ENCODE results near the gene MAP2K5.

GRCh38 chr15:67776600-67776999 is 234.1 kb downstream of the MAP2K5 start:
- no peak for TF ChIP-seq POLR2A (IDR thresholded peaks at IDR 0.05; ENCODE audit: low read length)
- no peak for TF ChIP-seq TP53 (CRISPR knock-in tag; IDR thresholded peaks at IDR 0.05)
- TF ChIP-seq CTCF (IDR thresholded peaks at IDR 0.05) = no peak
- TF ChIP-seq EP300 (IDR thresholded peaks at IDR 0.05) = no peak
- TF ChIP-seq KDM1A (IDR thresholded peaks at IDR 0.05; ENCODE audit: low read depth) = no peak
- TF ChIP-seq USF2 (IDR thresholded peaks at IDR 0.05) = no peak
- no peak for TF ChIP-seq RNF2 (IDR thresholded peaks at IDR 0.05; ENCODE audit: borderline replicate concordance, low read depth)
- TF ChIP-seq PBX3 (IDR thresholded peaks at IDR 0.05) = no peak
- TF ChIP-seq JUN (IDR thresholded peaks at IDR 0.05) = no peak
- no peak for TF ChIP-seq SMC3 (IDR thresholded peaks at IDR 0.05)
- no peak for TF ChIP-seq REST (IDR thresholded peaks at IDR 0.05)
